B cell (primary cell): Measurements from ENCODE around the gene GABRG3. TPM values are rescaled to one million over a fixed set of nuclear protein-coding genes. Genes with fewer than 3 reads are reported as not detected.

Experiments used
- ATAC-seq: fragments of 200-7000 bp; cut with Tn5 transposase; one replicate; pipeline ENCODE4 v1.10.0; 2021; ENCODE audit warnings: low read depth, mild to moderate bottlenecking, moderate number of reproducible peaks, moderate library complexity
- CTCF ChIA-PET: fragments of 350-600 bp; sonication (Branson Sonifier 250); formaldehyde crosslinking; loops from one replicate; lab custom pipeline; 2021; ENCODE audit warnings: antibody characterized with exemption, inconsistent platforms; lab: Charles Lee
- POLR2A ChIA-PET: fragments of 350-600 bp; sonication (Branson Sonifier 250); formaldehyde crosslinking; loops from one replicate; lab custom pipeline; 2021; ENCODE audit warnings: antibody characterized with exemption; lab: Charles Lee
- DNase-seq: peaks from one replicate; pipeline ENCODE4 v3.0.0; 2013
- H2AFZ ChIP-seq: 2 replicates; pipeline ENCODE4 v1.6.1; 2012; ENCODE audit warnings: mild to moderate bottlenecking, low read depth, low read length; ENCODE audit not compliant: insufficient read depth, poor library complexity, severe bottlenecking
- H3K27ac ChIP-seq, 2 donors: 1 replicate in 1 of 2; 2 replicates in 1 of 2; pipeline ENCODE4 v1.5.1; 2012 to 2013; ENCODE audit warnings: low read length in 2 of 2, mild to moderate bottlenecking in 2 of 2, moderate library complexity in 1 of 2
- H3K27me3 ChIP-seq, 4 experiments: fragments of 200-600 bp in 1 of 4; sonication (generic) in 1 of 4; replicated peaks in 1 of 4; 1 replicate in 2 of 4; 2 replicates in 2 of 4; pipeline versions ENCODE4 v1.6.1 to v1.7.0; 2013 to 2016; ENCODE audit warnings: low read length in 3 of 4, mild to moderate bottlenecking in 2 of 4, mixed read lengths in 1 of 4, moderate library complexity in 1 of 4; ENCODE audit not compliant: insufficient read depth in 4 of 4, control insufficient read depth in 3 of 4; ENCODE audit errors: control extremely low read depth in 1 of 4
- H3K36me3 ChIP-seq, 2 experiments: replicated peaks in 1 of 2; 1 replicate in 1 of 2; 2 replicates in 1 of 2; pipeline versions ENCODE4 v1.6.1 to v1.7.1; 2013; ENCODE audit warnings: low read length in 1 of 2; ENCODE audit not compliant: insufficient read depth in 2 of 2, control insufficient read depth in 1 of 2; ENCODE audit errors: control extremely low read depth in 1 of 2, extremely low read depth in 1 of 2
- H3K4me1 ChIP-seq, 2 donors: fragments of 200-600 bp in 1 of 2; sonication (generic) in 1 of 2; 1 replicate in 1 of 2; 2 replicates in 1 of 2; pipeline versions ENCODE4 v1.5.1 to v1.6.1; 2013 to 2017; ENCODE audit warnings: low read length in 2 of 2; ENCODE audit not compliant: control insufficient read depth in 2 of 2, insufficient read depth in 2 of 2
- H3K4me2 ChIP-seq: replicated peaks from 2 replicates; pipeline ENCODE3; 2012; ENCODE audit warnings: mild to moderate bottlenecking, low read depth, low read length; ENCODE audit not compliant: poor library complexity, severe bottlenecking
- H3K4me3 ChIP-seq, 5 experiments: fragments of 200-600 bp in 1 of 5; sonication (generic) in 1 of 5; 1 replicate in 3 of 5; 2 replicates in 2 of 5; pipeline versions ENCODE4 v1.5.1 to v1.7.0; 2011 to 2016; ENCODE audit warnings: low read length in 4 of 5, mild to moderate bottlenecking in 4 of 5, low read depth in 2 of 5, control low read depth in 1 of 5, moderate library complexity in 1 of 5; ENCODE audit not compliant: insufficient read depth in 1 of 5; ENCODE audit errors: control extremely low read depth in 1 of 5, extremely low read depth in 1 of 5
- H3K79me2 ChIP-seq: fragments of 200-600 bp; sonication (generic); one replicate; pipeline ENCODE4 v1.6.0; 2016; ENCODE audit warnings: low read length; ENCODE audit not compliant: control insufficient read depth, insufficient read depth
- H3K9ac ChIP-seq: fragments of 200-600 bp; sonication (generic); 2 replicates; pipeline ENCODE4 v1.6.1; 2017; ENCODE audit warnings: mild to moderate bottlenecking, low read length, moderate library complexity
- H3K9me3 ChIP-seq, 3 donors: one replicate each; pipeline versions ENCODE4 v1.6.1 to v1.7.1; 2013; ENCODE audit warnings: low read length in 2 of 3; ENCODE audit not compliant: control insufficient read depth in 2 of 3, insufficient read depth in 1 of 3; ENCODE audit errors: control extremely low read depth in 1 of 3
- H4K20me1 ChIP-seq: 2 replicates; pipeline ENCODE4 v1.6.0; 2012; ENCODE audit warnings: mild to moderate bottlenecking, low read length; ENCODE audit not compliant: insufficient read depth, control insufficient read depth, poor library complexity, severe bottlenecking
- H3K27ac Mint-ChIP-seq: one replicate; pipeline ENCODE4 v1.8.0; 2021; ENCODE audit warnings: mixed read lengths
- H3K27me3 Mint-ChIP-seq: one replicate; pipeline ENCODE4 v1.8.0; 2021; ENCODE audit warnings: mixed read lengths
- H3K4me1 Mint-ChIP-seq: one replicate; pipeline ENCODE4 v1.8.0; 2021; ENCODE audit warnings: mixed read lengths
- H3K4me3 Mint-ChIP-seq: one replicate; pipeline ENCODE4 v1.8.0; 2021; ENCODE audit warnings: mixed read lengths
- H3K9me3 Mint-ChIP-seq: one replicate; pipeline ENCODE4 v1.8.0; 2022; ENCODE audit warnings: mixed read lengths; ENCODE audit not compliant: insufficient read depth
- EZH2 ChIP-seq: IDR thresholded peaks from 2 replicates; pipeline ENCODE4 v1.6.1; 2012; ENCODE audit warnings: borderline replicate concordance, low read depth, mild to moderate bottlenecking, moderate library complexity, low read length; ENCODE audit not compliant: insufficient read depth, poor library complexity, severe bottlenecking
- whole genome bisulfite sequencing: methylation state at CpG from one replicate; pipeline ENCODE4 v1.1.5; 2013; ENCODE audit warnings: missing lambda C conversion rate; ENCODE audit not compliant: insufficient coverage; 5-methylcytosine and 5-hydroxymethylcytosine counted together
- intact Hi-C: fragments of 100-400 bp; cut with micrococcal nuclease; formaldehyde crosslinking; loops from one replicate; pipeline ENCODE4 v1.10.0; 2022
- polyA plus RNA-seq: library from polyadenylated mRNA; depleted of rRNA; stranded (reverse); fragments of >200 nt; gene quantifications from 2 replicates; pipeline ENCODE4 v1.2.3, GENCODE V29; 2012
- total RNA-seq, 2 donors: library from RNA; stranded (reverse); fragments of 120-200 nt in 1 of 2; gene quantifications; 1 replicate in 1 of 2; 2 replicates in 1 of 2; pipeline versions ENCODE4 v1.2.3 to v1.2.4, GENCODE V29; 2013 to 2022
- TF ChIP-seq, protein P1 (sequence below): fragments of 200-600 bp; IDR thresholded peaks from one replicate; pipeline ENCODE4 v1.8.0; 2022; ENCODE audit warnings: antibody characterized with exemption, mild to moderate bottlenecking

GABRG3 gene
- total and polyA plus RNA-seq, 2 donors (not counting 1 experiment from before 2014, with no cell fraction given): not detected

DNA sequence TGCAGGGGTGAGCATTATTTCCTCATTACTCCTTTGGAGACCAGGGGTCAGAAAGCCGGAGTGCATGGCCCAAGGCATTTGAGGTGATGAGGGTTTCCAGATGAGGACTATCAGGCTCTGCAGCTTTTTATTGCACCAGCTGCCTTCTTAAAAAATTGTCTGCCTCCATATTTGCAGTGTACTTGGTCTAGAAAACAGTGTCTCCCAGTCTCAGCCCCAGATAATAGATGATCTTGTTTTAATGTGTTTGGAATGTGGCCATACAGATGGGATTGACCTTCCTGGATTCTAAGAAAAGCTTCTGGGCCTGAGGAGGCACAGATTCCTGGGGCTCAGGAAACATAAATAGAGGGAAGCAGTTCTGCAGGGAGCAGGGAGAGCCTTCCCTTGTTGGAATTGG lies 123.3 kb downstream of the GABRG3 start:
- ATAC-seq (no peak), DNase-seq (no peak)
- H3K4me3 Mint-ChIP-seq: no peak overlapping the region
- ChIA-PET CTCF (no interaction called here), POLR2A (no interaction called here)
- no peak overlapping the region for H2AFZ ChIP-seq
- H3K4me3 ChIP-seq: no peak overlapping the region
- no peaks in the 10 kb centered on the region for H3K4me1 Mint-ChIP-seq
- H3K36me3 ChIP-seq: no peaks in the 10 kb centered on the region
- no peaks in the 10 kb centered on the region for H3K4me1 ChIP-seq
- peaks cover 0 to 9% (median 6%) of the 10 kb centered on the region in 3 donors for H3K9me3 ChIP-seq
- H3K4me2 ChIP-seq: no peak overlapping the region
- WGBS: no CpG with 5 or more reads among the region's 1 CpG
- H3K9ac ChIP-seq: no peak overlapping the region
- TF ChIP-seq, protein P1, sequence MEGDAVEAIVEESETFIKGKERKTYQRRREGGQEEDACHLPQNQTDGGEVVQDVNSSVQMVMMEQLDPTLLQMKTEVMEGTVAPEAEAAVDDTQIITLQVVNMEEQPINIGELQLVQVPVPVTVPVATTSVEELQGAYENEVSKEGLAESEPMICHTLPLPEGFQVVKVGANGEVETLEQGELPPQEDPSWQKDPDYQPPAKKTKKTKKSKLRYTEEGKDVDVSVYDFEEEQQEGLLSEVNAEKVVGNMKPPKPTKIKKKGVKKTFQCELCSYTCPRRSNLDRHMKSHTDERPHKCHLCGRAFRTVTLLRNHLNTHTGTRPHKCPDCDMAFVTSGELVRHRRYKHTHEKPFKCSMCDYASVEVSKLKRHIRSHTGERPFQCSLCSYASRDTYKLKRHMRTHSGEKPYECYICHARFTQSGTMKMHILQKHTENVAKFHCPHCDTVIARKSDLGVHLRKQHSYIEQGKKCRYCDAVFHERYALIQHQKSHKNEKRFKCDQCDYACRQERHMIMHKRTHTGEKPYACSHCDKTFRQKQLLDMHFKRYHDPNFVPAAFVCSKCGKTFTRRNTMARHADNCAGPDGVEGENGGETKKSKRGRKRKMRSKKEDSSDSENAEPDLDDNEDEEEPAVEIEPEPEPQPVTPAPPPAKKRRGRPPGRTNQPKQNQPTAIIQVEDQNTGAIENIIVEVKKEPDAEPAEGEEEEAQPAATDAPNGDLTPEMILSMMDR: no peak
- no peak for TF ChIP-seq EZH2
- H3K27me3 Mint-ChIP-seq: no peaks in the 10 kb centered on the region
- intact Hi-C loops: no loop called here
- H3K27ac ChIP-seq: no peak overlapping the region
- no peaks in the 10 kb centered on the region for H4K20me1 ChIP-seq
- H3K79me2 ChIP-seq: no peaks in the 10 kb centered on the region
- no peak overlapping the region for H3K27ac Mint-ChIP-seq
- no peaks in the 10 kb centered on the region for H3K27me3 ChIP-seq
- peaks cover 14% of the 10 kb centered on the region for H3K9me3 Mint-ChIP-seq

DNA sequence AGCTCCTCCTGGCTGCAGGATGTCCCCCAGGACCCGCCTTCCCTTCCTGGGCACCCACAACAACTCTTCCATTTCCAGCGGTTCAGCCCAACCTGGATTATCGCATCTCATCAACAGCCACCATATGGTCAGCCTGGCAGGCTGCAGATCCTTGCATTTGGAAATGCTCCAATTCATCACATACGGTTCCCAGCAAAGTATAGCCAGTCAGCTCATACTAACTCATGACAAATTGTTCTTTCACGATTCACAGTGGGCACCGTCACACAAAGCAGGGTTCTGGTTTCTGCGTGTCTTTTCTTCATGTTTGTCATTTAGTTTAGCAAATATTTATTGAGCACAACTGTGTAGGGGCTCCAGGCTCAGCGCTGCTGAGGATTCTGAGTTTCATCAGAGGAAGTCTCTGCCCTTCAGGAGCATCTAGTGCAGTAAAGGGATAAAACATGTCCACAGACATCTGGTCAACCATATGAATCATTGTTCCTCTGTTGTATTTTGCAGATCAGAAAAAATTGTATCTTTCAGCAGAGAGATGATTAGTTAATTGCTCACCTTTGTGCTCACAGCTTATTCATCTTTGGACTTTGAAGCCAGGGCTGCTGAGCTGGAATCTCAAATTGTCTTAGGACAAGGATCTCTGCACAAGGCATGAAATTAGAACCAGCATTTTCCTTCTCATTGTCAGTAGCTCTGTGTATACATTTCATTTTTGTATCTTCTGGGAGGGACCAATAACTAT lies 125.1 kb downstream of the GABRG3 start:
- H4K20me1 ChIP-seq: no peaks in the 10 kb centered on the region
- H2AFZ ChIP-seq: no peak overlapping the region
- no peak overlapping the region for H3K27ac ChIP-seq
- Mint-ChIP-seq H3K27ac (no peak overlapping the region), H3K9me3 (peaks cover 13% of the 10 kb centered on the region), H3K27me3 (no peaks in the 10 kb centered on the region), H3K4me3 (no peak overlapping the region), H3K4me1 (no peaks in the 10 kb centered on the region)
- ChIA-PET POLR2A (no interaction called here), CTCF (no interaction called here)
- peaks cover 0 to 5% (median 0%) of the 10 kb centered on the region in 3 donors for H3K9me3 ChIP-seq
- TF ChIP-seq, protein P1: no peak
- TF ChIP-seq EZH2: no peak
- no peaks in the 10 kb centered on the region for H3K36me3 ChIP-seq
- intact Hi-C loops: no loop called here
- no peaks in the 10 kb centered on the region for H3K79me2 ChIP-seq
- no peaks in the 10 kb centered on the region for H3K27me3 ChIP-seq
- H3K4me1 ChIP-seq: no peaks in the 10 kb centered on the region
- H3K4me2 ChIP-seq: no peak overlapping the region
- WGBS: 92% methylated on average over 7 of the region's 8 CpGs
- ATAC-seq (no peak), DNase-seq (no peak)
- no peak overlapping the region for H3K9ac ChIP-seq
- H3K4me3 ChIP-seq: no peak overlapping the region
